Osteoblast (primary cell): ENCODE measurements around the gene GGA1. TPM values are rescaled to one million over a fixed set of nuclear protein-coding genes. Genes with fewer than 3 reads are reported as not detected.

Experiments
- DNase-seq: peaks from one replicate; pipeline ENCODE4 v3.0.0; 2011; ENCODE audit warnings: low spot score, mixed read lengths; ENCODE audit not compliant: insufficient read length; ENCODE audit errors: missing footprints
- H2AFZ ChIP-seq: 2 replicates; pipeline ENCODE4 v1.6.0; 2011; ENCODE audit warnings: mild to moderate bottlenecking, low read length
- H3K27ac ChIP-seq: 2 replicates; pipeline ENCODE4 v1.5.1; 2011; ENCODE audit warnings: mild to moderate bottlenecking, low read depth, low read length, moderate library complexity
- H3K27me3 ChIP-seq: 2 replicates; pipeline ENCODE4 v1.6.0; 2012; ENCODE audit warnings: mild to moderate bottlenecking, control low read depth, inconsistent platforms, low read length, moderate library complexity; ENCODE audit not compliant: insufficient read depth
- H3K36me3 ChIP-seq: 2 replicates; pipeline ENCODE4 v1.5.1; 2011; ENCODE audit warnings: mild to moderate bottlenecking, low read length, control low read depth, moderate library complexity; ENCODE audit not compliant: insufficient read depth
- H3K4me1 ChIP-seq: 2 replicates; pipeline ENCODE4 v1.5.1; 2011; ENCODE audit warnings: mild to moderate bottlenecking, low read length, control low read depth, moderate library complexity; ENCODE audit not compliant: insufficient read depth
- H3K4me2 ChIP-seq: 2 replicates; pipeline ENCODE4 v1.6.0; 2011; ENCODE audit warnings: mild to moderate bottlenecking, low read length; ENCODE audit not compliant: insufficient read depth
- H3K4me3 ChIP-seq: fragments of 200-600 bp; sonication (generic); 3 replicates; pipeline ENCODE4 v1.5.1; 2012; ENCODE audit warnings: mild to moderate bottlenecking, low read length, inconsistent platforms; ENCODE audit not compliant: insufficient read depth
- H3K79me2 ChIP-seq: 2 replicates; pipeline ENCODE4 v1.6.0; 2012; ENCODE audit warnings: mild to moderate bottlenecking, low read length, control low read depth, inconsistent platforms; ENCODE audit not compliant: insufficient read depth
- H3K9me3 ChIP-seq: 2 replicates; pipeline ENCODE4 v1.5.1; 2011; ENCODE audit warnings: low read depth, low read length, control low read depth
- H4K20me1 ChIP-seq: 2 replicates; pipeline ENCODE4 v1.6.0; 2012; ENCODE audit warnings: mild to moderate bottlenecking, low read length, control low read depth; ENCODE audit not compliant: insufficient read depth
- CTCF ChIP-seq: IDR thresholded peaks from 2 replicates; pipeline ENCODE4 v1.5.1; 2011; ENCODE audit warnings: mild to moderate bottlenecking, low read depth, low read length, moderate library complexity; ENCODE audit errors: extremely low read depth
- total RNA-seq: library from RNA; depleted of rRNA; stranded (reverse); fragments of >200 nt; gene quantifications from 2 replicates; pipeline ENCODE4 v1.2.3, GENCODE V29; 2012

The GGA1 gene
- total RNA-seq, 1 donor: 36.2 TPM

- H3K79me2 ChIP-seq: peaks cover 43% of the 10 kb centered on the region
- H2AFZ ChIP-seq: no peak overlapping the region
- H3K36me3 ChIP-seq: peaks cover 37% of the 10 kb centered on the region
- H3K4me1 ChIP-seq: peaks cover 14% of the 10 kb centered on the region
- no peak overlapping the region for H3K27ac ChIP-seq
- DNase-seq: peak; percentile 92
- H3K4me3 ChIP-seq: no peak overlapping the region
- no peaks in the 10 kb centered on the region for H3K9me3 ChIP-seq
- peaks cover 57% of the 10 kb centered on the region for H4K20me1 ChIP-seq
- TF ChIP-seq CTCF: peak; percentile 40
- no peaks in the 10 kb centered on the region for H3K27me3 ChIP-seq
- H3K4me2 ChIP-seq: no peak overlapping the region
Measured at GRCh38 chr22:37571258-37571991, 37.2 kb upstream of the GGA1 start.

GRCh38 chr22:37571992-37572373 lies 36.7 kb upstream of the GGA1 start:
- no peak for TF ChIP-seq CTCF
- Histone ChIP-seq H3K79me2 (peaks cover 37% of the 10 kb centered on the region), H3K4me2 (no peak overlapping the region), H3K4me3 (no peak overlapping the region), H3K27ac (no peak overlapping the region), H3K4me1 (peaks cover 8% of the 10 kb centered on the region), H3K9me3 (no peaks in the 10 kb centered on the region), H3K36me3 (peaks cover 31% of the 10 kb centered on the region), H4K20me1 (peaks cover 52% of the 10 kb centered on the region), H2AFZ (no peak overlapping the region), H3K27me3 (no peaks in the 10 kb centered on the region)
- DNase-seq: no peak

GRCh38 chr22:37575490-37576003 lies 33.1 kb upstream of the GGA1 start:
- no peaks in the 10 kb centered on the region for H3K9me3 ChIP-seq
- peaks cover 3% of the 10 kb centered on the region for H3K4me1 ChIP-seq
- no peak overlapping the region for H3K27ac ChIP-seq
- H3K79me2 ChIP-seq: peaks cover 3% of the 10 kb centered on the region
- H3K4me3 ChIP-seq: no peak overlapping the region
- no peak for TF ChIP-seq CTCF
- no peak overlapping the region for H3K4me2 ChIP-seq
- no peak overlapping the region for H2AFZ ChIP-seq
- H3K36me3 ChIP-seq: no peaks in the 10 kb centered on the region
- H4K20me1 ChIP-seq: peaks cover 21% of the 10 kb centered on the region
- no peaks in the 10 kb centered on the region for H3K27me3 ChIP-seq
- peak; percentile 37 for DNase-seq

GRCh38 chr22:37578002-37578401 lies 30.6 kb upstream of the GGA1 start:
- H3K4me2 ChIP-seq: no peak overlapping the region
- peaks cover 5% of the 10 kb centered on the region for H3K4me1 ChIP-seq
- H3K36me3 ChIP-seq: no peaks in the 10 kb centered on the region
- H3K27ac ChIP-seq: no peak overlapping the region
- peaks cover 6% of the 10 kb centered on the region for H4K20me1 ChIP-seq
- H2AFZ ChIP-seq: no peak overlapping the region
- H3K79me2 ChIP-seq: no peaks in the 10 kb centered on the region
- no peak for TF ChIP-seq CTCF
- no peaks in the 10 kb centered on the region for H3K9me3 ChIP-seq
- peak; percentile 43 for DNase-seq
- H3K4me3 ChIP-seq: no peak overlapping the region
- peaks cover 2% of the 10 kb centered on the region for H3K27me3 ChIP-seq
